K562 (cell line): ENCODE results near the gene FGF12. TPM values are rescaled to one million over a fixed set of nuclear protein-coding genes. Genes with fewer than 3 reads are reported as not detected.

Experiments used
- PHF20 ChIP-seq: fragments of 450-650 bp; IDR thresholded peaks from 2 replicates; pipeline ENCODE4 v1.6.1; 2018; ENCODE audit not compliant: partially characterized antibody
- RBM34 ChIP-seq: fragments of 200-400 bp; formaldehyde crosslinking; IDR thresholded peaks from 2 replicates; pipeline ENCODE4 v1.6.1; 2018; ENCODE audit warnings: low read length, borderline replicate concordance; ENCODE audit not compliant: insufficient read depth
- TCF3 ChIP-seq: sonication (generic); formaldehyde crosslinking; IDR thresholded peaks from 2 replicates; pipeline ENCODE4 v1.4.0; 2020; ENCODE audit warnings: mild to moderate bottlenecking, missing genetic modification reagents
- ZBTB11 ChIP-seq, 3 experiments: fragments of 200-800 bp in 1 of 3; fragments of 250-450 bp in 1 of 3; fragments of 450-650 bp in 1 of 3; sonication (Bioruptor Pico) in 1 of 3; sonication (Bioruptor generic) in 1 of 3; formaldehyde crosslinking in 1 of 3; IDR thresholded peaks; 2 replicates each; pipeline versions ENCODE4 v1.6.1 to v1.8.0; 2016 to 2022; ENCODE audit warnings: mild to moderate bottlenecking in 2 of 3, missing genetic modification characterization in 2 of 3, missing compliant biosample characterization in 1 of 3, moderate library complexity in 1 of 3
- ZFP36 ChIP-seq: fragments of 150-350 bp; IDR thresholded peaks from 2 replicates; pipeline ENCODE4 v1.6.1; 2018; ENCODE audit warnings: low read length, low read depth; ENCODE audit not compliant: partially characterized antibody
- ZNF395 ChIP-seq: fragments of 200-800 bp; sonication (Bioruptor generic); IDR thresholded peaks from 2 replicates; pipeline ENCODE4 v1.6.1; 2017; ENCODE audit warnings: missing genetic modification characterization, missing compliant biosample characterization
- polyA plus RNA-seq, 8 experiments: library from polyadenylated mRNA; depleted of rRNA in 4 of 8; stranded (reverse) in 5 of 8; unstranded in 3 of 8; fragments of >200 nt; fragmentation: Nextera tagmentation in 2 of 8; fragmentation: Illumina TruSeq in 1 of 8; extraction: Ambion mirVana in 2 of 8; extraction: Trizol in 1 of 8; gene quantifications; 2 replicates each; pipeline versions ENCODE4 v1.2.1 to v1.2.3, GENCODE V29; 2011 to 2014; ENCODE audit warnings: inconsistent platforms in 1 of 8, missing spikeins in 1 of 8
- total RNA-seq, 7 experiments: library from RNA; depleted of rRNA in 6 of 7; stranded (reverse); fragments of >200 nt in 6 of 7; fragmentation: Illumina TruSeq in 2 of 7; extraction: Trizol in 2 of 7; gene quantifications; 2 replicates each; pipeline versions ENCODE4 v1.2.1 to v1.2.3, GENCODE V29; 2011 to 2021; ENCODE audit warnings: low replicate concordance in 1 of 7

FGF12 gene
- total and polyA plus RNA-seq, 9 of the 15 experiments (the other 6 are each of a cell fraction or from before 2014, with no cell fraction given): not detected

GRCh38 chr3:192629429-192629828 is 97.9 kb downstream of the FGF12 start (continued):
- TF ChIP-seq ZNF395 (CRISPR knock-in tag): no peak
- TF ChIP-seq TCF3: no peak
- TF ChIP-seq PHF20: no peak
- no peak for TF ChIP-seq ZBTB11 (CRISPR knock-in tag; IDR thresholded peaks at IDR 0.05)
- TF ChIP-seq ZFP36: no peak
- no peak for TF ChIP-seq RBM34
